Measurements from ENCODE around the gene HSPB3. TPM values are rescaled to one million over a fixed set of nuclear protein-coding genes. Genes with fewer than 3 reads are reported as not detected.

The HSPB3 gene
- total and polyA plus RNA-seq, 2 of the 8 experiments (the other 6 are each of a cell fraction or from before 2014, with no cell fraction given), result not detected

DNA sequence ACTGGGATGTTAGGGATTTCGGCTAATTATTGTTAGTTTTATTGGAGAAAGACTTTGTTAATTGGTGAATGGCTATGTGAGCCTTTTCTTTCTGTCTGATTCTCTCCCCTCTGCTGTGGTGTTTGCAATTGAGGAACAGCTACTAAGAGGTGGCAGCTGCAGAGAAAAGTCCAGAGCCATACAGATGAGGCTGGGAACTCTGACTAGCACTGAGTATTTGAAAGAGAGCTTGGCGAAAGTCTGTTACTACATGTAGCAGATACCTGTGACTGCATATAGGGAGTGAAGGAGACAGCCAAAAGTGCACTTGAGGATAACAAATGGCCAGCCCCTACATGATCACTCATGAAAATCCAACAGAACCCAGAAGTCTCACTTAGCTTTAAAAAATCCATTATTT lies 44.3 kb upstream of the HSPB3 start (continued):
- no peak for TF ChIP-seq CHD7 (IDR thresholded peaks at IDR 0.05; ENCODE audit: insufficient replicate concordance, low read length)
- TF ChIP-seq BACH1 (IDR thresholded peaks at IDR 0.05; ENCODE audit: low read length), result no peak
- no peak for TF ChIP-seq CREB1 (IDR thresholded peaks at IDR 0.05)
- no peak for TF ChIP-seq JUND (IDR thresholded peaks at IDR 0.05; ENCODE audit: low read length)
- TF ChIP-seq PHF8 (conservative IDR thresholded peaks at IDR 0.05; ENCODE audit: low read depth, low read length), result no peak

All from H1 (cell line).